GM19395 (cell line): ENCODE measurements around the gene ZBED1.
"Not testable (repeated sequence)": the region's sequence is repeated elsewhere in the genome, so short reads cannot be mapped to it uniquely, and the experiment has no call there.

Source experiments
- ATAC-seq: cut with Tn5 transposase; IDR thresholded peaks from one replicate; pipeline ENCODE4 v1.9.1; 2021; ENCODE audit warnings: mild to moderate bottlenecking, moderate library complexity; ENCODE audit not compliant: unreplicated experiment

The ZBED1 gene

DNA sequence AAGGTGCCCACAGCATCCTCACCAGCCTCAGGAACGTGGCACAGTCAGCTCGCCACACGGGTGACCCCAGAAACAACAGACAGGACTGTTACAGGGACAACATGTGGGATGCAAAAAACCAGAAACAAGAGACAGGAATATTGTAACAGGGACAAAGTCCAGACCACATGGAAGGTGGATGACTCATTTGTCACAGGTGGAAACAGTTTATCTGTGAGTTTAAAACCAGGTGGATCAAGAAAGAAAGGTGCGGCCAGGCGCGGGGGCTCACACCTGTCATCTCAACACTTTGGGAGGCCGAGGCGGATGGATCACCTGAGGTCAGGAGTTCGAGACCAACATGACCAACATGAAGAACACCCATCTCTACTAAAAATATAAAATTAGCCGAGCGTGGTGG lies 23.5 kb downstream of the ZBED1 start:
- ATAC-seq = not testable (repeated sequence)

DNA sequence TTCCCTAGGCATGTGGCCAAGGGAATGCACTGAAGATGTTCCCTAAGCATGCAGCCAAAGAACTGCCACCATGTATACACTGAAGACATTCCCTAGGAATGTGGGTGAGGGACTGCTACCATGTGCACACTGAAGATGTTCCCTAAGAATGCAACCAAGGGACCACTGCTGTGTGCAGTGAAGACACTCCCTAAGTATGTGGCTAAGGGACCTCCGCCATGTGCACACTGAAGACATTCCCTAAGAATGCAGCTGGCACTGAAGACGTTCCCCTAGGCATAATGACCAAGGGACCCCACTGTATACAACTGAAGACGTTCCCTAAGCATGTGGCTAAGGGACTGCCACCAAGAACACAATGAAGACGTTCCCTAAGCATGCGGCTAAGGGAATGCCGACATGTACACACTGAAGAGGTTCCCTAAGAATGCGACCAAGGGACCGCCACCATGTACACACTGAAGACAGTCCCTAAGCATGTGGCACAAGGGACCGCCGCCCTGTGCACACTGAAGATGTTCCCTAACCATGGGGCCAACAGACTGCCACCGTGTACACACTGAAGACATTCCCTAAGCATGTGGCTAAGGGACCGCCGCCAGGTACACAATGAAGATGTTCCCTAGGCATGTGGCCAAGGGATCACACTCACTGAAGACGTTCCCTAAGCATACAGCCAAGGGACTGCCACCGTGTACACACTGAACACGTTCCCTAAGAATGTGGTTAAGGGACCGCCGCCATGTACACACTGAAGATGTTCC lies 25.6 kb downstream of the ZBED1 start:
- no peak for ATAC-seq

DNA sequence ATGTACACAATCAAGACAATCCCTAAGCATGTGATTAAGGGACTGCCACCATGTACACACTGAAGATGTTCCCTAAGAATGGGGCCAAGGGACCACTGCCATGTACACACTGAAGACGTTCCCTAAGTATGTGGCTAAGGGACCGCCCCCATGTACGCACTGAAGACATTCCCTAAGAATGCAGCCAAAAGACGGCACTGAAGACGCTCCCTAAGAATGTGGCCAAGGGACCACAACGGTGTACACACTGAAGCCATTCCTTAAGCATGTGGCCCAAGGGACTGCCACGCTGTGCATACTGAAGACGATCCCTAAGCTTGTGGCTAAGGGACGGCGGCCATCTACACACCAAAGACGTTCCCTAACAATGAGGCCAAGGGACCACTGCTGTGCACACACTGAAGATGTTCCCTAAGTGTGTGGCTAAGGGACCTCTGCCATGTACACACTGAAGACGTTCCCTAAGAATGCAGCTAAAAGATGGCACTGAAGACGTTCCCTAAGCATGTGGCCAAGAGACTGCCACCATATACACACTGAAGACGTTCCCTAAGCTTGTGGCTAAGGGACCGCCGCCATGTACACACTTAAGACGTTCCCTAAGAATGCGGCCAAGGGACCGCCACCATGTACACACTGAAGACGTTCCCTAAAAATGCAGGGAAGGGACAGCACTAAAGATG lies 26.4 kb downstream of the ZBED1 start:
- ATAC-seq = no peak

DNA sequence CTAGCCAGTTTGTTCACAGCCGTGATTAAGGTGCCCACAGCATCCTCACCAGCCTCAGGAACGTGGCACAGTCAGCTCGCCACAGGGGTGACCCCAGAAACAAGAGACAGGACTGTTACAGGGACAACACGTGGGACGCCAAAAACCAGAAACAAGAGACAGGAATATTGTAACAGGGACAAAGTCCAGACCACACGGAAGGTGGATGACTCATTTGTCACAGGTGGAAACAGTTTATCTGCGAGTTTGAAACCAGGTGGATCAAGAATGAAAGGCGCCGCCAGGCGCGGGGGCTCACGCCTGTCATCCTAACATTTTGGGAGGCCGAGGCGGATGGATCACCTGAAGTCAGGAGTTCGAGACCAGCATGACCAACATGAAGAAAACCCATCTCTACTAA lies 27.7 kb downstream of the ZBED1 start:
- ATAC-seq = not testable (repeated sequence)

DNA sequence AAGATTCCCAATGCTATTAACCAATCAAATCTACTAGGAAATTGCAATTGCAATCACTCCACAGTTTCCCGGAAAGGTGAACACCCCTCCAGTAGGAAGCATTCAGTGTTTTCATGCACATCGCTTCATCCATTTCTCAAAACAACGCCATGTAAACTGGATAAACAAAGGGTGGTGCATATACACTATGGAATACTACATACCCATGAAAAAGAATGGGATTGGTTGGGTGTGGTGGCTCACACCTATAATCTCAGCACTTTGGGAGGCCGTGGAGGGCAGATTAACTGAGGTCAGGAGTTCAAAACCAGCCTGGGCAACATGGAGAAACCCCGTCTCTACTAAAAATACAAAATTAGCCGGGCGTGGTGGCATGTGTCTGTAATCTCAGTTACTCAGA lies 29.1 kb downstream of the ZBED1 start:
- no peak for ATAC-seq

DNA sequence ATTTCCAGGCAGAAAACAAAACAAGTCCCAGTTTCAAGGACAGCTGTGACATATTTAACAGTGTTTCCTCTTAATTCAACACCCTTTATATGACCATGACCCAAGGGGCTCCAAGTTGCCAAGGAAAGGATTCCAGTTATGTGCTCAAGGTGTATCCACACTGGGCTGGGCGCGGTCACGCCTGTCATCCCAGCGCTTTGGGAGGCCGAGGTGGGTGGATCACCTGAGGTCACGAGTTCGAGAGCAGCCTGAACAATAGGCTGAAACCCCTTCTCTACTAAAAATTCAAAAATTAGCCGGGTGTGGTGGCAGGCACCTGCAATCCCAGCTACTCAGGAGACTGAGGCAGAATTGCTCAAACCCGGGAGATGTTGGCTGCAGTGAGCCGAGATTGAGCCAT lies 29.6 kb downstream of the ZBED1 start:
- not testable (repeated sequence) for ATAC-seq

DNA sequence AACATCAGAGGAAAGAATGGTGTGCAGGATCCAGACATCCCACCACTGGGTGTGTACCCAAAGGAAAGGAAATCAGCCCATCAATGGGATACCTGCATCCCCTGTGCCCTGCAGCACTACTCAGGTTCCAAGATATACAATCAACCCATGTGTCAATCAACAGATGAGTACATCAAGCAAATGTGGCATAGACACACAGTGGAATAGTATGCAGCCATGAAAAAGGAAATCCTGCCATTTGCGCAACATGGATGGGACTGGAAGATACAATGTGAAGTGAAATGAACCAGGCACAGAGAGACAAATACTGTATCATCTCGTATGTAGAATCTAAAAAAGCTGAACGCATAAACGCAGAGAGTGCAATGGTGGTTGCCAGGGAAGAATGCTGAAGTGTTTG lies 30.9 kb downstream of the ZBED1 start:
- not testable (repeated sequence) for ATAC-seq

DNA sequence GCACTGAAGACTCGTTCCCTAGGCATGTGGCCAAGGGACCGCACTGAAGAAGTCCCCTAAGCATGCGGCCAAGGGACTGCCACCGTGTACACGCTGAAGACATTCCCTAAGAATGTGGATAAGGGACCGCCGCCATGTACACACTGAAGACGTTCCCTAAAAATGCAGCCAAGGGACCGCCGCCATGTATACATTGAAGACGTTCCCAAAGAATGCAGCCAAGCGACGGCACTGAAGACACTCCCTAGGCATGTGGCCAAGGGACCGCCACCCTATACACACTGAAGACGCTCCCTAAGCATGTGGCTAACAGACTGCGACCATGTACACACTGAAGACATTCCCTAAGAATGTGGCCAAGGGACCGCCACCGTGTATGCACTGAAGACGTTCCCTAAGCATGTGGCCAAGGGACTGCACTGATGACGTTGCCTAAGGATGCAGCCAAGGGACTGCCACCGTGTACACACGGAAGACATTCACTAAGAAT lies 31.5 kb downstream of the ZBED1 start:
- ATAC-seq = no peak

DNA sequence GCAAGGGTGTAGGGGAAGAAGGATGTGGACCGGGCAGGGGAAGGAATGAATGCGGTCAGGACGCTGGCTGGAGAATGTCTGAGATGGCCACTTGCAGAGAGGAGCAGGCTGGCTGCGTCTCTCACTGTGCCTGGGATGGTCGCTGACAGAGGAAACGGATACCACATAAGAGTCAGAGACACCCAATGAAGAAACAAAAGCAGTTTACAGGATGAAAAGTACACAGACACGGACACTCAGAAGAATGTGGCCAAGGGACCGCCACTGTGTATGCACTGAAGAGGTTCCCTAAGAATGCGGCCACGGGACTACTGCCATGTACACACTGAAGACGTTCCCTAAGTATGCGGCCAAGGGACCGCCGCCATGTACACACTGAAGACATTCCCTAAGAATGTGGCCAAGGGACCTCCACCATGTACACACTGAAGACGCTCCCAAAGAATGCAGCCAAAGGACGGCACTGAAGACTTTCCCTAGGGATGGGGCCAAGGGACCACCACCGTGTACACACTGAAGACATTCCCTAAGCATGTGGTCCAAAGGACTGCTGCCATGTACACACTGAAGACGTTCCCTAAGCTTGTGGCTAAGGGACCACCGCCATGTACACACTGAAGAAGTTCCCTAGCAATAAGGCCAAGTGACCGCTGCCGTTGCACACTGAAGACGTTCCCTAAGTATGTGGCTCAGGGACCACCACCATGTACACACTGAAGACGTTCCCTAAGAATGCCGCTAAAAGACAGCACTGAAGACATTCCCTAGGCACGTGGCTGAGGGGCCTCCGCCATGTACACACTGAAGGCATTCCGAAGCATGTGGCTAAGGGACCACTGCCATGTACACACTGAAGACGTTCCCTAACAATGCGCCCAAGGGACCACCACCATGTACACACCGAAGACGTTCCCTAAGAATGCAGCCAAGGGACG lies 32.2 kb downstream of the ZBED1 start:
- ATAC-seq = no peak

DNA sequence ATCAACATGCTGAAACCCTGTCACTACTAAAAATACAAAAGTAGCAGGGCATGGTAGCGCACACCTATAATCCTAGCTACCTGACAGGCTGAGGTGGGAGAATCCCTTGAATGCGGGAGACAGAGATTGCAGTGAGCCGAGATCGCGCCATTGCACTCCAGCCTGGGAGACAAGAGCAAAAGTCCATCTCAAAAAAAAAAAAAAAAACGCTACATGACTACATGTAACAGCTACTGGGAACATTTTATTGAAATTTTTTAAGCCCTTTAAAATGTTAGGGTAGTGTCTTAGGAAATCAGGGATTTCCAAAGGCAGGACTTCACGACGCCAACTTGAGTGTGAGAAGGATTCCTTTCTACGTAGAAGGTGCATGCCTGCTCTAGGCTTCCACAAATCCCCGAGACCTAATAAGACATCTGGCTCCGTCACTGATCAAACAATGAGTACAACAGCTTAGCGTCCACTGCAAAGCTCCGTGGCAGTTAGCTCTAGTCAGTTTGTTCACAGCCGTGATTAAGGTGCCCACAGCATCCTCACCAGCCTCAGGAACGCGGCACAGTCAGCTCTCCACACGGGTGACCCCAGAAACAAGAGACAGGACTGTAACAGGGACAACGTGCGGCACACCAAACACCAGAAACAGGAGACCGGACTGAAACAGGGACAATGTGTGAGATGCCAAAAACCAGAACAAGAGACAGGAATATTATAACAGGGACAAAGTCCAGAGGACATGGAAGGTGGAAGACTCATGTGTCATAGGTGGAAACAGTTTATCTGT lies 33.7 kb downstream of the ZBED1 start:
- no peak for ATAC-seq

DNA sequence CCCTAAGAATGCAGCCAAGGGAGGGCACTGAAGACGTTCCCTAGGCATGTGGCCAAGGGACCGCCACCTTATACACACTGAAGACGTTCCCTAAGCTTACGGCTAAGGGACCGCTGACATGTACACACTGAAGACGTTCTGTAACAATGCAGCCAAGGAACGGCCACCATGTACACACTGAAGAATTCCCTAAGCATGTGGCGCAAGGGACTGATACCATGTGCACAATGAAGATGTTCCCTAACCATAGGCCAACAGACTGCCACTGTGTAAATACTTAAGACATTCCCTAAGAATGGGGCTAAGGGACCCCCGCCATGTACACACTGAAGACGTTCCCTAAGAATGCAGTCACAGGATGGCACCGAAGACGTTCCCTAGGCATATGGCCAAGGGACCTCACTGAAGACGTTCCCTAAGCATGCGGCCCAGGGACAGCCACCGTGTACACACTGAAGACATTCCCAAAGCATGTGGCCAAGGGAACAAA lies 36.1 kb downstream of the ZBED1 start:
- no peak for ATAC-seq

DNA sequence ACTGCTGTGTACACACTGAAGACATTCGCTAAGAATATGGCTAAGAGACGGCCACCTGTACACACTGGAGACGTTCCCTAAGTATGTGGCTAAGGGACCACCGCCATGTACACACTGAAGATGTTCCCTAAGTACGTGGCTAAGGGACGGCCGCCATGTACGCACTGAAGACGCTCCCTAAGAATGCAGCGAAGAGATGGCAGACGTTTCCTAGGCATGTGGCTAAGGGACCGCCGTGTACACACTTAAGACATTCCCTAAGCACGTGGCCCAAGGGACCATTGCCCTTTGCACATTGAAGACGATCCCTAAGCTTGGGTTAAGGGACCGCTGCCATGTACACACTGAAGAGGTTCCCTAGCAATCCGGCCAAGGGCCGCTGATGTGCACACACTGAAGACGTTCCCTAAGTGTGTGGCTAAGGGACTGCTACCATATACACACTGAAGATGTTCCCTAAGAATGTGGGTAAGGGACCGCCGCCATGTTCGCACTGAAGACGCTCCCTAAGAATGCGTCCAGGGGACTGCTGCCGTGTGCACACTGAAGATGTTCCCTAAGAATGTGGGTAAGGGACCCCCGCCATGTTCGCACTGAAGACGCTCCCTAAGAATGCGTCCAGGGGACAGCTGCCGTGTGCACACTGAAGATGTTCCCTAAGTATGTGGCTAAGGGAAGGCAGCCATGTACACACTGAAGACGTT lies 36.7 kb downstream of the ZBED1 start:
- no peak for ATAC-seq

DNA sequence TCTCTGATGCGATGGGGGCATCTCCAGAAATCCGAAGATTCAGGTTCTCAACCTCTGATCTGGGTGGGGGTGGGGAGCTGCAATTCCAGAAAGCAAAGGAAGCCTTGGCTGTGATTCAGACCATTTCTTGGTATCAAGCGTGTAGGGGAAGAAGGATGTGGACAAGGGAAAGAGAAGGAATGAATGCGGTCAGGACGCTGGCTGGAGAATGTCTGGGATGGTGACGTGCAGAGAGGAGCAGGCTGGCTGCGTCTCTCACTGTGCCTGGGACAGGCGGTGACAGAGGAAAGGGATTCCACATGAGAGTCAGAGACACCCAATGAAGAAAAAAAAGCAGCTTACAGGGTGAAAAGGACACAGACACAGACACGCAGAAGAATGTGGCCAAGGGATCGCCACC lies 37.3 kb downstream of the ZBED1 start:
- not testable (repeated sequence) for ATAC-seq

DNA sequence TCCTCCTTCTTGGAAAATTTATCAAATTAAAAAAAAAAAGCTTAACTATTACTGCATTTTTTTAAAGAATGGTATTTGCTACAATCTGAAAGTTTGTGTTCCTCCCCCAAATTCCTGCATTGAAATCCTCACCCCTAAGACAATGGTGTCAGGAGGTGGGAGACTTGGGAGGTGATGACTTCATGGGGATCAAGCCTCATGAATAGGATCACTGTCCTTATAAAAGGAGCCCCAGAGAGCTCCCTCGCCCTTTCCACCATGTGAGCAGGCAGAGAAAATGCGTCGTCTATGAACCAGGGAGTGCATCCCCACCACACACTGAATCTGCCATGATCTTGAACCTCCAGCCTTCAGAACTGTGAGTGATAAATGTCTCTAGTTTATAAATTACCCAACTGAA lies 38.0 kb downstream of the ZBED1 start:
- no peak for ATAC-seq

DNA sequence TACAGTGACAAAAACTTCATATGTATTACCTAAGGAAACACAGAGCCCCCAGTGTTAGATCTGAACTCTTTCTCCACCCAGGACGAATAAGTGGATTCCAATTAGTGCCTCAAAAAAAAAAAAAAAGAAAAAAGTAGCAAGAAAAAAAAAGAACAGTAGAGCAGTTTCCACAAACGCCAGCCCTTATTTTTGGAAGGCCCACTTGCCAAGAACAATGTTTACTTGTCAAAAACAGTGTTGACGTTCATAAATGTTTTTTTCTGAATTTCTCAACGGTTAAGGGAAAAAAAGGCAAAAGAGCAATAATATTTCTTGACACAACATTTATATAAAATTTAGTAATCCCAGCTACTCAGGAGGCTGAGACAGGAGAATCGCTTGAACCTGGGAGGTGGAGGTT lies 38.7 kb downstream of the ZBED1 start:
- no peak for ATAC-seq

DNA sequence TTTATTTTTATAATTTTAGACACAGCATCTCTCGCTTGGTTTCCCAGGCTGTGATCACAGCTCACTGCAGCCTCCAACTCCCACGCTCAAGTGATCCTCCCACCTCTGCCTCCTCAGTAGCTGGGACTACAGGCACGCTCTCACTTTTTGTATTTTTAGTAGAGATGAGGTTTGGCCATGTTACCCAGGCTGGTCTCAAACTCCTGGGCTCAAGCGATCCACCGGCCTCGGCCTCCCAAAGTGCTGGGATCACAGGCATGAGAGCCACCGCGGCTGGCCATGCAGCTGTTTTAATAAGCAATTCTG lies 39.1 kb downstream of the ZBED1 start:
- ATAC-seq = no peak

DNA sequence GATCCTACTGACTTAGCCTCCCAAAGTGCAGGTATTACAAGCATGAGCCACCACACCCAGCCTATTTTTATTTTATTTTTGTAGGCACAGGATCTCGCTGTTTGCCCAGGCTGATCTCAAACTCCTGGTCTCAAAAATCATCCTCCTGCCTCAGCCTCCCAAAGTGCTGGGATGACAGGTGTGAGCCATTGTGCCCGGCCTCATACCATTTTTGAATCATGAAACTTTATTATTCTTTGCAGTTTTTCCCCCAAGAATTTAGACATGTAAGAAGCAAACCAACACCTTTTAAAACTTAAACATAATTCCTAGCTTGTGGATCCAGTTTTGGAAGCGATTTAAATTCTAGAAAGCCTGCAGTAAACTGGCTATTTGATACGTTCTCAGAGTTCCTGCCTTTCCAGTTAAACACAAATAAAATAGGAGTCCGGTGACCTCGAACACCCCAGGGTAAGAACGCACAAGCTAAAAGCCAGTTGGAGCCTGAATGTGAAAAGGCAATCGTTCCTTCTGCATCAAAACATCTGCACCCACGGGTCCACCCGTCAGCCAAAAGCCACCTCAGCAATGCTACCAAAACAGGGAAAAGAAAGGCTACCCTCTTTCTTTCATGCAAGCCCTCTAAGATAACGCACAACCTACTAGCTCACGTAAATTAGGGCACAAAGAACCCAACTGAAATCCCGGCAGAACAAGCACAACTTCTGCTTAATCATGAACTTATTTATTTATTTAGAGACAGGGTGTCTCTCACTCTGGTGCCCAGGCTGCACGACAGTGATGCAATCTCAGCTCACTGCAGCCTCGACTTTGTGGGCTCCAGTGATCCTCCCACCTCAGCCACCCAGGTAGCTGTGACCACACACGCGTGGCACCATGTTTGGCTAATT lies 39.7 kb downstream of the ZBED1 start:
- not testable (repeated sequence) for ATAC-seq

DNA sequence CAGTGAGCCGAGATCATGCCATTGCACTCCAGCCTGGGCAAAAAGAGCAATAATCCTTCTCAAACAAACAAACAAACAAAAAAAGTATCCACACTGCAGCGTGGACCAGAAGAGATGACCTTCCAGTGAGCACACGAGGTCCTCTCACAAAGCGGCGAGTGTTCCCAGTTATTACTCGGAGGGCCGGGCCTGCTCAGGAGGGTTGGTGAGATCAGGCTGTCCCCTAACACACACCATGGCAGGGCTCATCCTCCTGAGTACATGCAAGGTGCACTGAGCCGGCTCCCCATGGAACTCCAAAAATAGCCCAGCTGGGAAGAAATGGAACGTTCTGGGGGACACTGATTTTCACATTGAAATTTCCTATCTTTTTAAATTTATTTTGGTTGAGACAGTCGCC lies 40.7 kb downstream of the ZBED1 start:
- ATAC-seq = not testable (repeated sequence)

DNA sequence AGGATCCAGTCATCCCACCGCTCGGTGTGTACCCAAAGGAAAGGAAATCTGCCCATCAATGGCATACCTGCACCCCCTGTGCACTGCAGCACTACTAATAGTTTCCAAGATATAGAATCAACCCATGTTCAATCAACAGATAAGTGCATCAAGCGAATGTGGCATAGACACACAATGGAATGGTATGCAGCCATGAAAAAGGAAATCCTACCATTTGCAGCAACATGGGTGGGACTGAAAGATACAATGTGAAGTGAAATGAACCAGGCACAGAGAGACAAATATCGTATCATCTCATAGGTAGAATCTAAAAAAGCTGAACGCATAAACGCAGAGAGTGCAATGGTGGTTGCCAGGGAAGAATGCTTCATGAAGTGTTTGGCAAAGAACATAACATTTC lies 42.5 kb downstream of the ZBED1 start:
- ATAC-seq = no peak
